ENCODE data around the gene GEN1. TPM values are rescaled to one million over a fixed set of nuclear protein-coding genes. Genes with fewer than 3 reads are reported as not detected.

The GEN1 gene
- total and polyA plus RNA-seq, 3 donors from 2014 or later = 12.8 to 59.1 (median 31.9) TPM

GRCh38 chr2:17765398-17765797 is 11.5 kb downstream of the GEN1 start:
- Histone ChIP-seq H3K36me3 (ENCODE audit: low read depth, missing control alignments) (no peaks in the 10 kb centered on the region), H3K9me3 (no peaks in the 10 kb centered on the region), H3K27me3 (no peaks in the 10 kb centered on the region), H3K4me1 (peaks cover 6% of the 10 kb centered on the region), H3K27ac (no peak overlapping the region), H3K4me3 (no peak overlapping the region)
- peak; percentile 66 for DNase-seq
- WGBS, 2 donors = 73 to 76% methylated on average over 2 of the region's 2 CpGs
- intact Hi-C loops (cut with DNase I; ENCODE audit: low total_unique reads) = no loop called here
- TF ChIP-seq POLR2A (IDR thresholded peaks at IDR 0.05) = no peak
- TF ChIP-seq CTCF (IDR thresholded peaks at IDR 0.05) = no peak

GRCh38 chr2:17768894-17769293 is 15.0 kb downstream of the GEN1 start:
- Histone ChIP-seq H3K4me3 (no peak overlapping the region), H3K4me1 (peaks cover 6% of the 10 kb centered on the region), H3K27ac (no peak overlapping the region), H3K27me3 (no peaks in the 10 kb centered on the region), H3K9me3 (no peaks in the 10 kb centered on the region), H3K36me3 (ENCODE audit: low read depth, missing control alignments) (no peaks in the 10 kb centered on the region)
- DNase-seq = no peak
- 87 to 93% methylated on average over 4 of the region's 4 CpGs for WGBS, 2 donors
- intact Hi-C loops (cut with DNase I; ENCODE audit: low total_unique reads) = no loop called here
- TF ChIP-seq POLR2A (IDR thresholded peaks at IDR 0.05) (no peak), CTCF (IDR thresholded peaks at IDR 0.05) (no peak)

GRCh38 chr2:17771956-17772355 is 18.0 kb downstream of the GEN1 start:
- intact Hi-C loops (cut with DNase I; ENCODE audit: low total_unique reads) = no loop called here
- Histone ChIP-seq H3K27ac (no peak overlapping the region), H3K9me3 (no peaks in the 10 kb centered on the region), H3K4me1 (no peaks in the 10 kb centered on the region), H3K27me3 (no peaks in the 10 kb centered on the region), H3K4me3 (no peak overlapping the region), H3K36me3 (ENCODE audit: low read depth, missing control alignments) (no peaks in the 10 kb centered on the region)
- 91 to 95% methylated on average over 2 of the region's 2 CpGs for WGBS, 2 donors
- TF ChIP-seq POLR2A (IDR thresholded peaks at IDR 0.05) (no peak), CTCF (IDR thresholded peaks at IDR 0.05) (no peak)
- no peak for DNase-seq

GRCh38 chr2:17772532-17772931 is 18.6 kb downstream of the GEN1 start:
- no peak overlapping the region for H3K4me3 ChIP-seq
- intact Hi-C loops (cut with DNase I; ENCODE audit: low total_unique reads) = no loop called here
- no peaks in the 10 kb centered on the region for H3K27me3 ChIP-seq
- no peaks in the 10 kb centered on the region for H3K9me3 ChIP-seq
- no peak for DNase-seq
- H3K27ac ChIP-seq = no peak overlapping the region
- TF ChIP-seq CTCF (IDR thresholded peaks at IDR 0.05) (no peak), POLR2A (IDR thresholded peaks at IDR 0.05) (no peak)
- no peaks in the 10 kb centered on the region for H3K36me3 ChIP-seq (ENCODE audit: low read depth, missing control alignments)
- no peaks in the 10 kb centered on the region for H3K4me1 ChIP-seq
- 88 to 91% methylated on average over 2 of the region's 2 CpGs for WGBS, 2 donors

GRCh38 chr2:17780546-17780945 is 26.6 kb downstream of the GEN1 start:
- WGBS, 2 donors = 73 to 95% methylated on average over 1 of the region's 1 CpG
- TF ChIP-seq CTCF (IDR thresholded peaks at IDR 0.05) (no peak), POLR2A (IDR thresholded peaks at IDR 0.05) (no peak)
- Histone ChIP-seq H3K27me3 (no peaks in the 10 kb centered on the region), H3K36me3 (ENCODE audit: low read depth, missing control alignments) (no peaks in the 10 kb centered on the region), H3K9me3 (no peaks in the 10 kb centered on the region), H3K27ac (no peak overlapping the region), H3K4me1 (no peaks in the 10 kb centered on the region), H3K4me3 (no peak overlapping the region)
- intact Hi-C loops (cut with DNase I; ENCODE audit: low total_unique reads) = no loop called here
- DNase-seq = no peak

Measured in testis (tissue), 3 donors.